Ecto neural progenitor cell (in vitro differentiated cells): Measurements from ENCODE around the gene COX8A.
"Not testable (repeated sequence)": the region's sequence is repeated elsewhere in the genome, so short reads cannot be mapped to it uniquely, and the experiment has no call there.

Source experiments
- DNase-seq: peaks from one replicate; pipeline ENCODE4 v3.0.0-alpha.2; 2018; ENCODE audit warnings: low spot score

The COX8A gene, protein sequence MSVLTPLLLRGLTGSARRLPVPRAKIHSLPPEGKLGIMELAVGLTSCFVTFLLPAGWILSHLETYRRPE

DNA sequence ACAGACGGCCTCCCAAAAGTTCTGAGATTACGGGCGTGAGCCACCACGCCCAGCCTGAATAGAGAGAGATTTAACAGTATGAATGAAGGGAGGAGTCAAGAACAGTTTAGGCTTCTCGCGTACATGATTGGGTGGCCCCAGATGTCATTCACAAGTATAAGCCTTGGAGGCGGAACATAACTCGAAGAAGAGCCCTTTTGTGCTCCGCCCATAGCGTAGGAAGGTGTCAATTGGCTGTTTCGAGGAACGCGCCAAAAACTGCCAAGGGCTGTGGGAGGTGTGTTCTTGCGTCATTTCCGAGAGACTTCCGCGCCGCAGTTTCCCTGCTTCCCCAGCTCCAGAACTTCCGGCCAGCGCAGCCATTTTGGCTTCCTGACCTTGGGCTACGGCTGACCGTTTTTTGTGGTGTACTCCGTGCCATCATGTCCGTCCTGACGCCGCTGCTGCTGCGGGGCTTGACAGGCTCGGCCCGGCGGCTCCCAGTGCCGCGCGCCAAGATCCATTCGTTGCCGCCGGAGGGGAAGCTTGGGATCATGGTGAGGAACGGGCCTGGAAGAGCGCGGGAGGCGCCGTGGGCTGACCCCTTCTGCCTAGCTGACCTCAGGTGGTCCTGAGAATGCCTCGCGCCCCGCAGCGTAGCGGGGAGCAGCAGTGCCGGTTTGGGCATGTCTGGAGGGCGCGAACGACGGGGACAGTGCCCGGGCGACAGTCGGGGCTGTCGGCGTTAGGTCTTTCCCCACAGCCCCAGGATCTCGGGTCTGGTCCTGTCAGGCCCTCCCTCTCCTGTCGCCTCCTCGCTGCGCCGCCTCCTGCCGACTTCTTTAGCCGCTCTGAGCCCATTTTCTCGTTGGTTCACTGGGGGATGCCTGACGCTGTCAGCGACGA, at the start of gene COX8A:
COX8A (plus strand) TSS at position 362 of the 885 bp plus-strand sequence; CDS start at position 423, 61 bp downstream.
- peak; percentile 96 for DNase-seq

GRCh38 chr11:63929616-63930015, 44.8 kb upstream of the COX8A start:
- no peak for DNase-seq

DNA sequence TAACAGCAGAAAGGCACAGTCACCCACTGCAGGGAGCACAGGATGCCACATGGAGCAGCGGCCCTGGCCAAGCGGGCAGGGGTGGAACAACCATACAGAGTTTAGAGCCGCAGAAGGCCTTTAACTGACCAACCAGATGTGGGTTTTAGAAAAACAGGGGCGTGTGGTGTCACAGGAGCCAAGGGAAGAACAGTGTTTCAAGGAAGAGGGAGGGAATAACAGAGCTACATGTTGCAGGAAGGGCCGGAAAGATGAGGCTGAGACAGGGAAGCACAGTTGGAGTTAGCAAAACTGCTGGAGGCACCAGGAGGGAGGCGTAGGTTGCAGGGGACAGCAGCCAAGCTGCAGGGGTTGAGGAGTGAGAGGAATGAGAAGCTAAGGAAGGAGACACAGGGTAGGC, 43.4 kb upstream of the COX8A start:
- no peak for DNase-seq

- DNase-seq: no peak
These were observed 42.5 kb upstream of the COX8A start for GRCh38 chr11:63931876-63932275.

GRCh38 chr11:63933459-63933858, 41.0 kb upstream of the COX8A start:
- no peak for DNase-seq

- DNase-seq: peak; percentile 62
These were observed 36.5 kb upstream of the COX8A start for GRCh38 chr11:63937713-63938478.

GRCh38 chr11:63938479-63939396, 35.7 kb upstream of the COX8A start, which contains the start of gene NAA40:
TSS of gene NAA40 (plus strand) at chr11:63939002. CDS start at chr11:63939097, 95 bp downstream.
- peak; percentile 98 for DNase-seq

DNA sequence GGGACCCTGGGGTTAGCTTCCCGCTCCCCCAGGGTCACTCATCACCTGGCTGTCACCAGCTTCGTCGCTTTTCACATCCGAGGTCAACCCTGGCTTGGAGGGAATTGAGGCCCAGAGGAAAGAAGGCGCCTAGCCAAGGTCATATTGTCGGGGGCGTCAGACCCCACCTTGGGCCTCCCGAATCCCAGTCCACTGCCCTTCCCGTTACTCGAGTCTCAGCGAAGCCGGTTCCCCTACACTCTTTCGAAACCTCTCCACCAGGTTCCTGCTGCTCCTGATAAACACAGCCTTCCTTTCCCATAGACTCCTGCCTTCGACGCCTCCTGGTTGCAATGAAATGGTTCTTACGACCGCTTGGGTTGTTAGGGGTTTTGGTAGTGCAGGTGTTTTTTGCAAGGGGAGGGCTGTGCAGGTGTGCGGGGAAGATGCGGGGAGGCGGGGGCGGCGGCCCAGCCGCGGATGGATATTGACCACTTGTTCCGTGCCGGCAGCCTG, 35.0 kb upstream of the COX8A start:
- DNase-seq: no peak

GRCh38 chr11:63940786-63941185, 33.6 kb upstream of the COX8A start:
- DNase-seq: no peak

DNA sequence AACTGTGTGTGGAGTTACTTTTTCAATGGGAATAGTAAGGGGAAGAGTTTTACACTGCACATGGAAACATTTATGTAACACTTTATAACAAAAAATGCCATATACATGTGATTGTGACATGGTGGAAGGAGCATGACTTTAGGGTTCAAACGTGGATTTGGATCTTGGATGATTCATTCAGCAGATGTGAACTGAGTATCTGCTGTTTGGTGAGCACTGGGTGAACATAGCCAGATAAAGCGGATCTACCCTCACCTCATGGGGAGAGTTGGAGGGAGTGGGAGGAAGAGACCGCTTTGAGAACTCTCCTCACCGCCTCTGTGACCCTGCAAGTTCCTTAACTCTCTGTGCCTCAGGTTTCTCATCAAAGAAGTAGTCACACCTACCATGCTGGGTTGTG, 32.5 kb upstream of the COX8A start:
- no peak for DNase-seq

DNA sequence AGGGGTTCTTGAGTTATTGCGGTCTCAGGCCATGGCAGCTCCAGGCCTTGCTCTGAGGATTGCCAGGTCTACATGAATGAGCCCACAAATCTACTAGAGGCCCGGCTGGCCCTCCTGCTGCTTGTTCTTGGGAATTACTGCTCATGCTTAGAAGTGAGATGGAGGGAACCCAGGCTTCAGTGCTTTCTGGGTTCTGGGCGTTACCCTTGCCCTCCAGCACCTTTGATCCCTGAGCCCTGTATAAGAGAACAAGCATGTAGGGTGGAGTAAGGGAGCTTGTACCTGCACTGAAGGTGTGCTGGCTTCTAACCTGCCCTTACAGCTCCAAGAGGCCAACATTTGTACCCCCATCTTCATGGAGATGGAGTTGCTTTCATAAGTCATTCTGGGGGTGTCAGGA, 31.6 kb upstream of the COX8A start:
- DNase-seq: no peak

- no peak for DNase-seq
These were observed 29.4 kb upstream of the COX8A start for GRCh38 chr11:63944987-63945386.

DNA sequence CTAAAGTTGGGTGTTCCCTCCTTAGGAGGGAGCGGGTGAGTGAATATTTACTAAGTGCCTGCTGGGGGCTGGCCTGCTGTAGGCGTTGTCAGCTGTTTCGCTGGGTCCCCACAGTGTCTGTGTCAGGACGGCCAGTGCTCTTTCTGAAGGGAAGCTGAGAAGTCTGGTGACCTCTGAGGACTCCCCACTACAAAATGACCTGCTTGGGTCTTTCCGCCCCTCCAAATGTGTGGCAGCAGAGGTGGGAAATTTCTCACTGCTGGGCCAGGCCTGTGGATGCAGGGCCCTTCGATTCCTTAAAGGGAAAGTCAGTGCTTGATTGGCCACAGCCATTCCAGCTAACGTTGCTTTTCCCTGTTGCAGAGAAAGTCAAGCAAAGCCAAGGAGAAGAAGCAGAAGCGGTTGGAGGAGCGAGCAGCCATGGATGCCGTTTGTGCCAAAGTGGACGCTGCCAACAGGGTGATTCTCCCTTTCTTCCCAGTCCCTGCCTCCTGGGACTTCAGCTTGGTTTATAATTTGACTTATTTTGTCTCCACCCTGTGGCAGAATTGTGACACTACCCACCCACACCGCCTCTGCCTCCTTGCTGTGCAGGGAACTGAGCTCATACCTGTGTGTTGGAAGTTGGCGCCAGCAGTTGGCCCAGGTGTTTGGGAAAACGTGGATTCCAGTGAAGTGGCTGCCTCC, 28.8 kb upstream of the COX8A start:
- DNase-seq: peak; percentile 68

GRCh38 chr11:63951779-63952536, 22.5 kb upstream of the COX8A start:
- DNase-seq: no peak

DNA sequence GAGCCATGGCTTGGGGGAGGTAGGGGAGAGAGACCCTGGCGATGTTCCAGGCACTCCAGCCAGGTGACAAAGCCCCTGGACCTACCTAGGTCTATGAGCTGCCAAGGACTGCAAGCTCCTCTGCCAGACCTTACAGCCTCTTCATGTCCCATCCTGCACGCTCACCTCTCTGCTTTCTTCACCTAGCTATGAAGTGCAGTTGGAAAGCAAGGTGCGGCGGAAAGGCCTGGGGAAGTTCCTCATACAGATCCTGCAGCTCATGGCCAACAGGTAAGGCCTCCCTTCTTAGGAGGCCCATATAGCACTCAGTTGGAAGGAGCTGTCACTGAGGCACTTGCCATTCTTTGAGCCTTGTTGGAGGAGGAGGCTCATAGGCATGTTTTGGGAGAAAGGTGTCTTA, 21.9 kb upstream of the COX8A start:
- DNase-seq: no peak

DNA sequence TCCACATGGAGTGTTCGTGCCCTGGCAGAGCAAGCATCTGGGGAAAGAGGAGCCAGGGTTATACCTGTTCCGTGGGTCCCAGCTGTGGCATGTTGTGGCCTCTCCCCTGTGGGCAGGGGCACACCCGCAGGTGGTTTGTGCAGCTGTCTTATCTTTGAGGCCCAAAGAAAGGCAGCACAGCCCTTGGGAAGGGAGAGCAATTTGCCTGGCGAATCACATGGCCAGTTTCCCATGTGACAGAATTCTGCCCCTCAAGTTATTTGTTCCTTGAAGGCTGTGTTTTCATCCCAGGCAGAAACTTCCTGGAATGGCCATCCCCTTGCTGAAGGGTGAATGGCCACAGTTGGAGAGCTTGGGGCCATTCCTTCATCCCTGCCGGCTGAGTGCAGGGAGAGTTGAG, 16.4 kb upstream of the COX8A start:
- no peak for DNase-seq

- DNase-seq: no peak
These were observed 12.6 kb upstream of the COX8A start for GRCh38 chr11:63961608-63962412.

GRCh38 chr11:63963895-63964294, 10.5 kb upstream of the COX8A start:
- DNase-seq: not testable (repeated sequence)

- no peak for DNase-seq
These were observed 8.0 kb upstream of the COX8A start for GRCh38 chr11:63966444-63966843.
